OCI-LY1 (cell line): ENCODE measurements around the gene SSBP3.

Experiments
- H2AFZ ChIP-seq: fragments of 200-600 bp; sonication (generic), shearing (Covaris generic); 2 replicates; pipeline ENCODE4 v1.6.0; 2014; ENCODE audit warnings: antibody characterized with exemption, mild to moderate bottlenecking, low read length
- H3F3A ChIP-seq: fragments of 200-600 bp; sonication (generic), shearing (Covaris generic); 2 replicates; pipeline ENCODE4 v1.6.0; 2014; ENCODE audit warnings: mild to moderate bottlenecking, antibody characterized with exemption, low read length, moderate library complexity; ENCODE audit not compliant: insufficient read depth
- H3K27ac ChIP-seq: fragments of 200-600 bp; sonication (generic); 2 replicates; pipeline ENCODE4 v1.5.1; 2014; ENCODE audit warnings: low read length, mixed run types, mild to moderate bottlenecking, low read depth; ENCODE audit not compliant: poor library complexity, severe bottlenecking
- H3K27me3 ChIP-seq: fragments of 200-600 bp; sonication (generic); 2 replicates; pipeline ENCODE4 v1.6.0; 2014; ENCODE audit warnings: antibody characterized with exemption, mild to moderate bottlenecking, low read length, moderate library complexity; ENCODE audit not compliant: insufficient read depth
- H3K36me3 ChIP-seq: fragments of 200-600 bp; sonication (generic); 2 replicates; pipeline ENCODE4 v1.6.1; 2014; ENCODE audit warnings: mild to moderate bottlenecking, antibody characterized with exemption, low read length, moderate library complexity, mixed read lengths; ENCODE audit not compliant: insufficient read depth
- H3K4me1 ChIP-seq: fragments of 200-600 bp; sonication (generic); 2 replicates; pipeline ENCODE4 v1.5.1; 2014; ENCODE audit warnings: mild to moderate bottlenecking, low read length, moderate library complexity; ENCODE audit not compliant: insufficient read depth, severe bottlenecking
- H3K4me2 ChIP-seq: fragments of 200-600 bp; sonication (generic), shearing (Covaris generic); 2 replicates; pipeline ENCODE4 v1.6.1; 2014; ENCODE audit warnings: low read length
- H3K4me3 ChIP-seq: fragments of 200-600 bp; sonication (generic); 2 replicates; pipeline ENCODE4 v1.5.1; 2014; ENCODE audit warnings: low read length, low read depth, mild to moderate bottlenecking, mixed read lengths; ENCODE audit not compliant: poor library complexity, severe bottlenecking
- H3K79me2 ChIP-seq: fragments of 200-600 bp; shearing (Covaris generic); 2 replicates; pipeline ENCODE4 v1.6.1; 2016; ENCODE audit warnings: mixed run types, low read length, mixed read lengths; ENCODE audit not compliant: insufficient read depth
- H3K9ac ChIP-seq: fragments of 200-600 bp; sonication (generic), shearing (Covaris generic); 2 replicates; pipeline ENCODE4 v1.6.1; 2014; ENCODE audit warnings: mild to moderate bottlenecking, low read length, mixed read lengths
- H3K9me2 ChIP-seq: fragments of 200-600 bp; sonication (generic), shearing (Covaris generic); 2 replicates; pipeline ENCODE4 v1.6.1; 2014; ENCODE audit warnings: low read depth, mild to moderate bottlenecking, low read length, mixed read lengths
- H3K9me3 ChIP-seq: fragments of 200-600 bp; shearing (Covaris generic); 2 replicates; pipeline ENCODE4 v1.6.1; 2014; ENCODE audit warnings: low read length, mixed read lengths
- H4K20me1 ChIP-seq: fragments of 200-600 bp; sonication (generic), shearing (Covaris generic); 2 replicates; pipeline ENCODE4 v1.6.0; 2016; ENCODE audit warnings: mild to moderate bottlenecking, low read length; ENCODE audit not compliant: insufficient read depth
- EZH2 ChIP-seq: fragments of 200-600 bp; sonication (generic), shearing (Covaris generic); IDR thresholded peaks from 2 replicates; pipeline ENCODE4 v1.8.0; 2017; ENCODE audit warnings: borderline replicate concordance, mixed run types, mild to moderate bottlenecking, antibody characterized with exemption, low read length, moderate library complexity, mixed read lengths
- TF ChIP-seq, protein P1 (sequence below): fragments of 200-600 bp; sonication (generic), shearing (Covaris generic); IDR thresholded peaks from 2 replicates; pipeline ENCODE4 v1.5.1; 2017; ENCODE audit warnings: mild to moderate bottlenecking, antibody characterized with exemption, low read length, moderate library complexity, mixed read lengths

Gene SSBP3

DNA sequence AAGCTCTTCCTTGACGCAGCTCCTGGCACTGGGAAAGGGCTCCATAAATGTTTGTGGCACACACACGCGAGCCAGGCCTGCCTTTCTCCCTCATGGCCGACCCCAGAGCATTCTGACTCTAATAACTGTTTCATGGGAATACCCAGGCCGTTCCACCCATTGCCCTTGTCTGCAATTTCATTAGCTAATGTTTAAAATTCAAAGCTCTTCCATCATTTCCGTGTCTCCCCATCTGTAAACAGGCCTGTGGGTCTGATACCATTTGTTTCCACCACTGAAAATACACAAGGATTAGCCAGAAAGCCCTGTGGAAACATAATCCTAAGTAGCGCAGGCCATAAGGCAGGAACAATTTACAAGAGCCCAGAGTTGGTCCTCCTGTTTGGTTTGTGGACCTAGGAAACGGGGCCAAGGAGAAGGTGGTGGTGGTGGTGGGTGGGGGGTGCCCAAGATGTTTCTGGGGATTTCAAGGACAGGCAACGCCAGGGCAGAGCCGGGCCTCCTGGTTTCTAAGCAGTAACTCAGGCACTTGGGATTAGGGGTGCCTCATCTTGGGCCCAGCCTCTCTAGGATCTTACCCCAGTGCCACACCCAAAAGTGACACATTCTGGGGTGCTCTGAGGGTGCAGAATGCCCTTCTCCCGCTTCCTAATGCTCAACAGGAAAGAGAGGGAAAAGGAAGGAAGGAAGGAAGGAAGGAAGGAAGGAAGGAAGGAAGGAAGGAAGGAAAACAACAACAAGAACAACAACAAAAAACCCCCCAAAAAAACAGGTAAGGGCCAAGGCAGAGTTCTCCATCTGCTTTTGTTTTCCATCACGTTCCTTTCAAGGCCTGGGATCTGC, 79.4 kb downstream of the SSBP3 start:
- no peak overlapping the region for H3K4me2 ChIP-seq
- H3K79me2 ChIP-seq: no peaks in the 10 kb centered on the region
- peaks cover 6% of the 10 kb centered on the region; the same call in 1 of the 2 replicates for H3K27me3 ChIP-seq
- no peak overlapping the region for H3K9ac ChIP-seq
- no peak overlapping the region for H3K4me3 ChIP-seq
- H4K20me1 ChIP-seq: no peaks in the 10 kb centered on the region
- no peak overlapping the region for H3K27ac ChIP-seq
- H3F3A ChIP-seq: no peaks in the 10 kb centered on the region
- H3K9me3 ChIP-seq: no peaks in the 10 kb centered on the region
- H3K36me3 ChIP-seq: no peaks in the 10 kb centered on the region; the same call in 1 of the 2 replicates
- H3K9me2 ChIP-seq: no peaks in the 10 kb centered on the region
- peaks cover 20% of the 10 kb centered on the region for H3K4me1 ChIP-seq
- H2AFZ ChIP-seq: no peak overlapping the region
- no peak for TF ChIP-seq EZH2
- TF ChIP-seq, protein P1, sequence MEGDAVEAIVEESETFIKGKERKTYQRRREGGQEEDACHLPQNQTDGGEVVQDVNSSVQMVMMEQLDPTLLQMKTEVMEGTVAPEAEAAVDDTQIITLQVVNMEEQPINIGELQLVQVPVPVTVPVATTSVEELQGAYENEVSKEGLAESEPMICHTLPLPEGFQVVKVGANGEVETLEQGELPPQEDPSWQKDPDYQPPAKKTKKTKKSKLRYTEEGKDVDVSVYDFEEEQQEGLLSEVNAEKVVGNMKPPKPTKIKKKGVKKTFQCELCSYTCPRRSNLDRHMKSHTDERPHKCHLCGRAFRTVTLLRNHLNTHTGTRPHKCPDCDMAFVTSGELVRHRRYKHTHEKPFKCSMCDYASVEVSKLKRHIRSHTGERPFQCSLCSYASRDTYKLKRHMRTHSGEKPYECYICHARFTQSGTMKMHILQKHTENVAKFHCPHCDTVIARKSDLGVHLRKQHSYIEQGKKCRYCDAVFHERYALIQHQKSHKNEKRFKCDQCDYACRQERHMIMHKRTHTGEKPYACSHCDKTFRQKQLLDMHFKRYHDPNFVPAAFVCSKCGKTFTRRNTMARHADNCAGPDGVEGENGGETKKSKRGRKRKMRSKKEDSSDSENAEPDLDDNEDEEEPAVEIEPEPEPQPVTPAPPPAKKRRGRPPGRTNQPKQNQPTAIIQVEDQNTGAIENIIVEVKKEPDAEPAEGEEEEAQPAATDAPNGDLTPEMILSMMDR: no peak

DNA sequence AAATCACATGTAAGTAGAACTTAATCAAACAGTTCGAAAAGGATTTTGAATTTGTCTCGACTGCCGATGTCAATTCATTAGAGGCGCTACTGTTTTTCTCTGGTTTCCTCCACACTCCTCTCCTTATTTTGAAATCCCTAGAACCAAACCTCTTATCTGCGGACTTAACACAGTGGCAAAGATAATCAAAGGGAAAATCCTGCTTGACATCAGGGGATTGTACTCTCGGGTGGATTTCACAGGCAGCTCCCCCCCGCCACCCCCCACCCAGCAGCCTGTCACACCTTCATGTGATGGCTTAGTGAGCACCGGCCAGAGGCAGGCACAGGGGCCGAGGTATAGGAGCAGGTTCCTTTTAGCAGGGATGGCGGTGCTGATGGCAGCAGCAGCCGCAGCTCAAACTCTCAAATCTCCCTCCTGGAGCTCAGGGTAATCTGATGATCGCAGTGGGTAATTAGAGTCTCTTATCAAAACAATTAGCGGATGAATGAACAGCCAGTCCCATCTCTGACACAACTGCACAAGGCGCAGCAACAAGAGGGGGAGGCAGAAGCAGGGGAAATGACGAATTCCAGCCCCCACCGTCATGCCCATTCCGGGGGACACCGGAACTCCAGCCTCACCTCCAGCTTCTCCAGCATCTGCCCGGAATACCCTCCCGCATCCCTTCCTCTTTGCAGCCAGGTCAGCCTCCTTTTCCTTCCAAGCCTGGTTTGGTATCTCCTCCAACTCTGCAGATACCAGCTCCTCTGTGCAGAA, 80.3 kb downstream of the SSBP3 start:
- TF ChIP-seq EZH2: no peak
- TF ChIP-seq, protein P1: no peak
- Histone ChIP-seq H3K27me3 (peaks cover 4% of the 10 kb centered on the region; the same call in 1 of the 2 replicates), H3K9me3 (no peaks in the 10 kb centered on the region), H3K4me3 (no peak overlapping the region), H4K20me1 (no peaks in the 10 kb centered on the region), H3K79me2 (no peaks in the 10 kb centered on the region), H3K9ac (no peak overlapping the region), H3K27ac (no peak overlapping the region), H3K9me2 (no peaks in the 10 kb centered on the region), H2AFZ (no peak overlapping the region), H3K4me2 (no peak overlapping the region), H3K4me1 (peaks cover 11% of the 10 kb centered on the region), H3K36me3 (no peaks in the 10 kb centered on the region; the same call in 1 of the 2 replicates), H3F3A (no peaks in the 10 kb centered on the region)

DNA sequence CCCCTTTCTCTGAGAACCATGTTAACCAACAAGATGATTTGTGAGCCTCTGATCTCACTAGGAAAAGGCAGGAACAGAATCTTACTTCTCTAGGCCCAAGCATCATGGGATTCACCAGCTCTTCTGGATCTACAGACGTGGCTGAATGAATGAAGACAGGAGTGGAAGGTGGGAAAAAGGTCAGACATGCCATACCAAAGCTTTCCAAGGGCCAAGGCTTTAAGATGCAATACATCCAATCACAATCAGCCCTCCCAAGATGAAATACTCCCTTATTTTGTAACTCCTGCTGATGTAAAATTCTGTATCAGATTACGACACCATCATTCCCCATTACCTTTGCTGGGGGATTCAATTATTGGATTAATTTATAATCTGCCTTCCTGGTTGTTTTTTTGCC, 80.9 kb downstream of the SSBP3 start:
- H4K20me1 ChIP-seq: no peaks in the 10 kb centered on the region
- H2AFZ ChIP-seq: no peak overlapping the region
- H3K9me3 ChIP-seq: no peaks in the 10 kb centered on the region
- no peaks in the 10 kb centered on the region for H3F3A ChIP-seq
- no peak overlapping the region for H3K4me2 ChIP-seq
- H3K9ac ChIP-seq: no peak overlapping the region
- no peaks in the 10 kb centered on the region for H3K27me3 ChIP-seq
- H3K79me2 ChIP-seq: no peaks in the 10 kb centered on the region
- TF ChIP-seq, protein P1: no peak
- no peak for TF ChIP-seq EZH2
- no peaks in the 10 kb centered on the region for H3K9me2 ChIP-seq
- H3K4me1 ChIP-seq: peaks cover 10% of the 10 kb centered on the region
- no peaks in the 10 kb centered on the region; the same call in 1 of the 2 replicates for H3K36me3 ChIP-seq
- no peak overlapping the region for H3K27ac ChIP-seq
- H3K4me3 ChIP-seq: no peak overlapping the region
